ENCODE data around the gene CORO2A. TPM values are rescaled to one million over a fixed set of nuclear protein-coding genes. Genes with fewer than 3 reads are reported as not detected.
A peak's percentile ranks its signal among the peaks of the same experiment; 100 is the strongest.

The CORO2A gene
- total RNA-seq, 1 donor from 2014 or later = 2.4 TPM

DNA sequence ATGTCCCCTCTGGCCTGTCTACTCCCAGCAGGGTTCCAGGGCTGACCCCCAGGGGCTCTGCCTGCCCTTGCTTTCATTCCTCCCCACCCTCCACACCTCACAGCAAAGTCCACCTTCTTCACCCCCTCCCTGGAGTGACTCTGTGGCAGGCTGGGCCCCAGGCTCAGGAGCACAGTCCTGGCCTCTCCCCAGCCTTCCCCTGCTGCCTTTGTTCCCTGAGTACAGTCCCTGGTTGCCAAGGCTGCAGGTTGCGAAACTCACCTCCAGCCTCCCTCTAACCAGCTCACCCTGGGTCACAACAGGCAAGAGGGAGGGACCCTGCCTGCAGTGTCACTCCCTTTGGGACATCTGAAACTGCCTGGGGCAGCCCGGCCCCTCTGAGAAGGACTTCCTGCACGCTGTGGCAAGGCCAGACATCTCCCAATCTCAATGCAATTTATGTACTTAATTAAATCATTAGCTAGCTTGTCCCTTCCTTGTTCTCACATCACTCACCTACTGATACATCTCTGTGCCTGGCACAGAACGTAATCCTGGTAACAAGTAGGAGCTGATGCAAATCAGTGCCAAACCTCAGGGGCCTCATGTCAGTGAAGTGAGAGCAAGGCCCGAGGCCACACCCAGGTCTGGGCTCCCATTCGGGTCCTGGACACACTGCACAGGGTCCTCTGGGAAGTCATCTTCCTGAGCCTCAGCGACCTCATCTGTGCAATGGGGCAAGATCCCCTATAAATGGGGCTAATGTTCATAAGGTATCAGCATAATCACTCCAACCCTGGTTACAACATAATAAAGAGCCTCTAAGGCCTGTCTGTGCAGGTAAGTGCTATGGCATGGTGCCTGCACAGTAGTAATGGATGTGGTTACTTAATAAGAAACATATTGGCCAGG, 46.1 kb downstream of the CORO2A start:
- Histone ChIP-seq H3K9ac (no peak overlapping the region), H3K4me1 (peaks cover 7% of the 10 kb centered on the region), H3K9me3 (ENCODE audit: low read depth) (no peaks in the 10 kb centered on the region), H2AFZ (replicated peaks) (peak overlapping the region; percentile 50), H3K27ac (peak overlapping the region; percentile 37), H4K20me1 (ENCODE audit: low read depth) (no peaks in the 10 kb centered on the region), H3K4me3 (no peak overlapping the region), H3K4me2 (peak overlapping the region; percentile 32), H3K36me3 (no peaks in the 10 kb centered on the region), H3F3A (ENCODE audit: low read depth) (no peaks in the 10 kb centered on the region), H3K79me2 (ENCODE audit: low read depth) (no peaks in the 10 kb centered on the region), H3K27me3 (no peaks in the 10 kb centered on the region)
- Mint-ChIP-seq H3K27me3 (ENCODE audit: insufficient read depth, low read depth) (peaks cover 5% of the 10 kb centered on the region), H3K36me3 (no peaks in the 10 kb centered on the region), H3K4me1 (peaks cover 11% of the 10 kb centered on the region), H3K27ac (no peak overlapping the region), H3K4me3 (no peak overlapping the region), H3K9me3 (no peaks in the 10 kb centered on the region)
- no peak for TF ChIP-seq EZH2 (IDR thresholded peaks at IDR 0.05)
- peak; percentile 20 for DNase-seq (ENCODE audit: low spot score)

DNA sequence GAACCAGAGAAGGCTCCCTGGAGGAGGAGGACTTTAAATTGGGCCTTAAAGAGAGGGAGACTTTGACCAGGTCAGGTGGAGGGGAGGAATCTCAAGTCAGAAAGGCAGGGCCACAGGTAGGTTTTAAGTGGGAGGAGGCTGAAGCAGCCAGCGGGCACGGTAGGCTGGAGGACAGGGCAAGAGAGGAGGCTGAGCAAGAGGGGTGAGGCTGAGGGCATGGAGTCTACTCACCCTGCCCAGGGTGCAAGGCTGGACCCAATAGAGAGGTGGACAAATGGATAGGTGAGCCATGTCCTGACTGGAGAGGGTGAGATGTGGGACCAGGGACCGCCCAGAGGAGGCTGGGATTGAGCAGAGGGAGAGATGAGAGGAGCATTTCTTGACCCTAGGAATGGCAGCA, 47.8 kb downstream of the CORO2A start:
- H3K9me3 ChIP-seq (ENCODE audit: low read depth) = no peaks in the 10 kb centered on the region
- H3K79me2 ChIP-seq (ENCODE audit: low read depth) = no peaks in the 10 kb centered on the region
- no peak for DNase-seq (ENCODE audit: low spot score)
- H3K4me1 ChIP-seq = peaks cover 7% of the 10 kb centered on the region
- H4K20me1 ChIP-seq (ENCODE audit: low read depth) = no peaks in the 10 kb centered on the region
- Mint-ChIP-seq H3K27me3 (ENCODE audit: insufficient read depth, low read depth) (peaks cover 4% of the 10 kb centered on the region), H3K4me1 (peaks cover 11% of the 10 kb centered on the region), H3K9me3 (no peaks in the 10 kb centered on the region), H3K27ac (peak overlapping the region; percentile 10), H3K4me3 (no peak overlapping the region), H3K36me3 (no peaks in the 10 kb centered on the region)
- no peak overlapping the region for H3K4me2 ChIP-seq
- no peak overlapping the region for H3K9ac ChIP-seq
- no peaks in the 10 kb centered on the region for H3K36me3 ChIP-seq
- no peak overlapping the region for H3K27ac ChIP-seq
- no peaks in the 10 kb centered on the region for H3K27me3 ChIP-seq
- TF ChIP-seq EZH2 (IDR thresholded peaks at IDR 0.05) = no peak
- TF ChIP-seq EZH2phosphoT487 (IDR thresholded peaks at IDR 0.05) = no peak
- TF ChIP-seq, protein P1, sequence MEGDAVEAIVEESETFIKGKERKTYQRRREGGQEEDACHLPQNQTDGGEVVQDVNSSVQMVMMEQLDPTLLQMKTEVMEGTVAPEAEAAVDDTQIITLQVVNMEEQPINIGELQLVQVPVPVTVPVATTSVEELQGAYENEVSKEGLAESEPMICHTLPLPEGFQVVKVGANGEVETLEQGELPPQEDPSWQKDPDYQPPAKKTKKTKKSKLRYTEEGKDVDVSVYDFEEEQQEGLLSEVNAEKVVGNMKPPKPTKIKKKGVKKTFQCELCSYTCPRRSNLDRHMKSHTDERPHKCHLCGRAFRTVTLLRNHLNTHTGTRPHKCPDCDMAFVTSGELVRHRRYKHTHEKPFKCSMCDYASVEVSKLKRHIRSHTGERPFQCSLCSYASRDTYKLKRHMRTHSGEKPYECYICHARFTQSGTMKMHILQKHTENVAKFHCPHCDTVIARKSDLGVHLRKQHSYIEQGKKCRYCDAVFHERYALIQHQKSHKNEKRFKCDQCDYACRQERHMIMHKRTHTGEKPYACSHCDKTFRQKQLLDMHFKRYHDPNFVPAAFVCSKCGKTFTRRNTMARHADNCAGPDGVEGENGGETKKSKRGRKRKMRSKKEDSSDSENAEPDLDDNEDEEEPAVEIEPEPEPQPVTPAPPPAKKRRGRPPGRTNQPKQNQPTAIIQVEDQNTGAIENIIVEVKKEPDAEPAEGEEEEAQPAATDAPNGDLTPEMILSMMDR (IDR thresholded peaks at IDR 0.05) = no peak
- no peak overlapping the region for H3K4me3 ChIP-seq
- no peaks in the 10 kb centered on the region for H3F3A ChIP-seq (ENCODE audit: low read depth)
- H2AFZ ChIP-seq (replicated peaks) = no peak overlapping the region

DNA sequence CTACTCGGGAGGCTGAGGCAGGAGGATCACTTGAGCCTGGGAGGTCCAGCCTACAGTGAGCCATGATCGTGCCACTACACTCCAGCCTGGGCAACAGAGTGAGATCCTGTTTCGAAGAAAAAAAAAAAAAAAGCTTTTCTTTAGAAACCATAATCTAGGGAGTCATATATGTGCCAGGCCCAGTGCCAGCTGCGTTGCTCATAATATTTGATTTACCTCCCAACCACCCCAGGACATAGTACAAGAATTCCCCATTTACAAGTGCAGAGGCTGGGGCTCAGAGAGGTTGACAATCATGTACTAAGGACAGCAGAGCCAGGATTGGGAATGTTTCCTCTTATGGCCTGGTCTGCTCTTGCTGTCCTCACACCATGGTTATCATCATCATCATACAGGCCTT, 48.4 kb downstream of the CORO2A start:
- Histone ChIP-seq H3K36me3 (no peaks in the 10 kb centered on the region), H3K4me3 (no peak overlapping the region), H3F3A (ENCODE audit: low read depth) (no peaks in the 10 kb centered on the region), H3K9ac (no peak overlapping the region), H3K79me2 (ENCODE audit: low read depth) (no peaks in the 10 kb centered on the region), H3K4me2 (no peak overlapping the region), H3K27me3 (no peaks in the 10 kb centered on the region), H4K20me1 (ENCODE audit: low read depth) (no peaks in the 10 kb centered on the region), H3K4me1 (peaks cover 7% of the 10 kb centered on the region), H2AFZ (replicated peaks) (no peak overlapping the region), H3K9me3 (ENCODE audit: low read depth) (no peaks in the 10 kb centered on the region), H3K27ac (no peak overlapping the region)
- Mint-ChIP-seq H3K27ac (peak overlapping the region; percentile 10), H3K4me3 (no peak overlapping the region), H3K36me3 (no peaks in the 10 kb centered on the region), H3K27me3 (ENCODE audit: insufficient read depth, low read depth) (peaks cover 4% of the 10 kb centered on the region), H3K4me1 (peaks cover 11% of the 10 kb centered on the region), H3K9me3 (no peaks in the 10 kb centered on the region)
- TF ChIP-seq EZH2phosphoT487 (IDR thresholded peaks at IDR 0.05) = no peak
- TF ChIP-seq EZH2 (IDR thresholded peaks at IDR 0.05) = no peak
- TF ChIP-seq, protein P1 (IDR thresholded peaks at IDR 0.05) = no peak
- DNase-seq (ENCODE audit: low spot score) = no peak

DNA sequence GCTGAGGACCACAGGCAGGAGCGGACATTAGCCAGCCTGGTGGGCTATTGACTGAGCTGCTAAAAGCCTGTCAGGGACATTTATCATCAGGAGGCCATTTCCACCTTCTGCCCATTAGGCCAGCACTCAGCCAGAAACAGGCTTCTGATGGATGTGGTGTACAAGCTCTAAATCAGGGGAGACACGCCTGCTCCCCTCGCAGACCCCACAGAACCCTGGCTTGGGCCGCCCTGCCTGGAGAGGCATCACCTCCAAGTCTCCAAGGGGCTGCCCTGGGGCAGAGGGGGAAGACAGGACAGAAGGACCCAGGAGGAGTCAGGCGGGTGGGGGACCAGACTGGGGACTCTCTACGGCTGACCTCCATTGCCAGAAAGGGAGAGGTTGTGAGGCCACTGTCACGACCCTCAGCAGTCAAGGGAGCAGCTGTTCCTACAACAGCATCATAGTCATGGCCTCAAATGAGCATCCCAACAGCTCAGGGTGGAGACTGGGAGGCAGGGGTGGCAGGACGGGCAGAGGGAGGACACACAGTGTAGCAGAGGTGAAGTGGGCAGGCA, 49.4 kb downstream of the CORO2A start:
- DNase-seq (ENCODE audit: low spot score) = no peak
- Histone ChIP-seq H3K27me3 (no peaks in the 10 kb centered on the region), H3F3A (ENCODE audit: low read depth) (no peaks in the 10 kb centered on the region), H3K9me3 (ENCODE audit: low read depth) (no peaks in the 10 kb centered on the region), H3K9ac (no peak overlapping the region), H3K27ac (no peak overlapping the region), H2AFZ (replicated peaks) (no peak overlapping the region), H4K20me1 (ENCODE audit: low read depth) (no peaks in the 10 kb centered on the region), H3K4me1 (peaks cover 7% of the 10 kb centered on the region), H3K79me2 (ENCODE audit: low read depth) (no peaks in the 10 kb centered on the region), H3K36me3 (no peaks in the 10 kb centered on the region), H3K4me2 (no peak overlapping the region), H3K4me3 (no peak overlapping the region)
- Mint-ChIP-seq H3K36me3 (no peaks in the 10 kb centered on the region), H3K4me3 (no peak overlapping the region), H3K27me3 (ENCODE audit: insufficient read depth, low read depth) (peaks cover 6% of the 10 kb centered on the region), H3K9me3 (no peaks in the 10 kb centered on the region), H3K4me1 (peaks cover 11% of the 10 kb centered on the region), H3K27ac (no peak overlapping the region)
- TF ChIP-seq EZH2 (IDR thresholded peaks at IDR 0.05) (no peak), EZH2phosphoT487 (IDR thresholded peaks at IDR 0.05) (no peak)
- TF ChIP-seq, protein P1 (IDR thresholded peaks at IDR 0.05) = no peak

Data from neural progenitor cell (in vitro differentiated cells).